Uterus (tissue), 4 donors: ENCODE results near the gene SUPT4H1. TPM values are rescaled to one million over a fixed set of nuclear protein-coding genes. Genes with fewer than 3 reads are reported as not detected.

Source experiments
- DNase-seq, 2 donors: peaks; one replicate each; pipeline ENCODE4 v3.0.0-alpha.2; 2019 to 2020
- H3K27ac ChIP-seq, 2 donors: fragments of 200-600 bp; sonication (generic); 1 replicate in 1 of 2; 2 replicates in 1 of 2; pipeline ENCODE4 v1.5.1; 2016 to 2018
- H3K27me3 ChIP-seq, 2 donors: fragments of 200-600 bp; sonication (generic); one replicate each; pipeline ENCODE4 v1.5.1; 2018 to 2019; ENCODE audit warnings: control low read depth in 1 of 2
- H3K36me3 ChIP-seq, 2 donors: fragments of 200-600 bp; sonication (generic); one replicate each; pipeline ENCODE4 v1.5.1; 2019; ENCODE audit warnings: control low read depth in 1 of 2
- H3K4me1 ChIP-seq, 2 donors: fragments of 200-600 bp; sonication (generic); one replicate each; pipeline ENCODE4 v1.5.1; 2018 to 2019; ENCODE audit warnings: control low read depth in 1 of 2
- H3K4me3 ChIP-seq, 2 donors: fragments of 200-600 bp; sonication (generic); 1 replicate in 1 of 2; 2 replicates in 1 of 2; pipeline ENCODE4 v1.5.1; 2018 to 2019; ENCODE audit warnings: mild to moderate bottlenecking in 1 of 2
- H3K9me3 ChIP-seq, 2 donors: fragments of 200-600 bp; sonication (generic); one replicate each; pipeline ENCODE4 v1.5.1; 2019; ENCODE audit warnings: control low read depth in 1 of 2
- POLR2A ChIP-seq, 2 donors: fragments of 450-650 bp; IDR thresholded peaks; one replicate each; pipeline ENCODE4 v1.6.1; 2016; ENCODE audit warnings: antibody characterized with exemption in 2 of 2, mild to moderate bottlenecking in 1 of 2, moderate library complexity in 1 of 2
- intact Hi-C: fragments of 100-400 bp; cut with DNase I; formaldehyde crosslinking; loops from one replicate; pipeline ENCODE4 v1.15.1; 2023; ENCODE audit warnings: low total_unique reads
- total RNA-seq, 4 donors: library from RNA; depleted of rRNA in 3 of 4; stranded (reverse); fragments of >200 nt in 3 of 4; gene quantifications; one replicate each; pipeline versions ENCODE4 v1.1.0 to v1.2.4, GENCODE V29; 2014 to 2023
- TF ChIP-seq, protein P1 (sequence below), 4 experiments: fragments of 200-600 bp in 2 of 4; fragments of 450-650 bp in 2 of 4; sonication (generic) in 2 of 4; IDR thresholded peaks; one replicate each; pipeline ENCODE4 v1.5.1; 2016 to 2019; ENCODE audit warnings: antibody characterized with exemption in 4 of 4, mild to moderate bottlenecking in 2 of 4, moderate library complexity in 1 of 4
- donor health status: DM: yes; HTN: yes; CAD: no.

Gene SUPT4H1
- total RNA-seq, 4 donors from 2014 or later: 31.1 to 267 (median 98.1) TPM

GRCh38 chr17:58337210-58337599, 14.8 kb downstream of the SUPT4H1 start:
- no peak overlapping the region for H3K4me3 ChIP-seq
- no peaks in the 10 kb centered on the region for H3K27me3 ChIP-seq
- no peak for DNase-seq
- intact Hi-C loops: no loop called here
- no peaks in the 10 kb centered on the region for H3K36me3 ChIP-seq
- no peaks in the 10 kb centered on the region for H3K9me3 ChIP-seq
- no peak for TF ChIP-seq POLR2A (IDR thresholded peaks at IDR 0.05)
- TF ChIP-seq, protein P1, sequence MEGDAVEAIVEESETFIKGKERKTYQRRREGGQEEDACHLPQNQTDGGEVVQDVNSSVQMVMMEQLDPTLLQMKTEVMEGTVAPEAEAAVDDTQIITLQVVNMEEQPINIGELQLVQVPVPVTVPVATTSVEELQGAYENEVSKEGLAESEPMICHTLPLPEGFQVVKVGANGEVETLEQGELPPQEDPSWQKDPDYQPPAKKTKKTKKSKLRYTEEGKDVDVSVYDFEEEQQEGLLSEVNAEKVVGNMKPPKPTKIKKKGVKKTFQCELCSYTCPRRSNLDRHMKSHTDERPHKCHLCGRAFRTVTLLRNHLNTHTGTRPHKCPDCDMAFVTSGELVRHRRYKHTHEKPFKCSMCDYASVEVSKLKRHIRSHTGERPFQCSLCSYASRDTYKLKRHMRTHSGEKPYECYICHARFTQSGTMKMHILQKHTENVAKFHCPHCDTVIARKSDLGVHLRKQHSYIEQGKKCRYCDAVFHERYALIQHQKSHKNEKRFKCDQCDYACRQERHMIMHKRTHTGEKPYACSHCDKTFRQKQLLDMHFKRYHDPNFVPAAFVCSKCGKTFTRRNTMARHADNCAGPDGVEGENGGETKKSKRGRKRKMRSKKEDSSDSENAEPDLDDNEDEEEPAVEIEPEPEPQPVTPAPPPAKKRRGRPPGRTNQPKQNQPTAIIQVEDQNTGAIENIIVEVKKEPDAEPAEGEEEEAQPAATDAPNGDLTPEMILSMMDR (IDR thresholded peaks at IDR 0.05): no peak
- peak overlapping the region; percentile 41 to 83 for H3K27ac ChIP-seq
- H3K4me1 ChIP-seq: no peaks in the 10 kb centered on the region

- Histone ChIP-seq H3K4me3 (no peak overlapping the region), H3K36me3 (no peaks in the 10 kb centered on the region), H3K4me1 (no peaks in the 10 kb centered on the region), H3K27me3 (no peaks in the 10 kb centered on the region), H3K27ac (peak overlapping the region in 1 of 2 donors; percentile 83), H3K9me3 (no peaks in the 10 kb centered on the region)
- intact Hi-C loops: no loop called here
- no peak for DNase-seq
- TF ChIP-seq, protein P1 (IDR thresholded peaks at IDR 0.05): no peak
- TF ChIP-seq POLR2A (IDR thresholded peaks at IDR 0.05): no peak
These were observed 15.4 kb downstream of the SUPT4H1 start for GRCh38 chr17:58336456-58337209.

- Histone ChIP-seq H3K36me3 (no peaks in the 10 kb centered on the region), H3K4me1 (no peaks in the 10 kb centered on the region), H3K27ac (peak overlapping the region in 1 of 2 donors; percentile 83), H3K27me3 (no peaks in the 10 kb centered on the region), H3K4me3 (no peak overlapping the region), H3K9me3 (no peaks in the 10 kb centered on the region)
- DNase-seq: no peak
- intact Hi-C loops: no loop called here
- TF ChIP-seq POLR2A (IDR thresholded peaks at IDR 0.05): no peak
- TF ChIP-seq, protein P1 (IDR thresholded peaks at IDR 0.05): no peak
These were observed 16.1 kb downstream of the SUPT4H1 start for GRCh38 chr17:58335779-58336455.

GRCh38 chr17:58335061-58335731, 16.8 kb downstream of the SUPT4H1 start:
- DNase-seq: no peak
- H3K4me3 ChIP-seq: no peak overlapping the region
- H3K27ac ChIP-seq: no peak overlapping the region
- intact Hi-C loops: no loop called here
- TF ChIP-seq, protein P1 (IDR thresholded peaks at IDR 0.05): no peak
- no peak for TF ChIP-seq POLR2A (IDR thresholded peaks at IDR 0.05)
- H3K4me1 ChIP-seq: no peaks in the 10 kb centered on the region
- H3K36me3 ChIP-seq: no peaks in the 10 kb centered on the region
- H3K9me3 ChIP-seq: no peaks in the 10 kb centered on the region
- H3K27me3 ChIP-seq: no peaks in the 10 kb centered on the region

DNA sequence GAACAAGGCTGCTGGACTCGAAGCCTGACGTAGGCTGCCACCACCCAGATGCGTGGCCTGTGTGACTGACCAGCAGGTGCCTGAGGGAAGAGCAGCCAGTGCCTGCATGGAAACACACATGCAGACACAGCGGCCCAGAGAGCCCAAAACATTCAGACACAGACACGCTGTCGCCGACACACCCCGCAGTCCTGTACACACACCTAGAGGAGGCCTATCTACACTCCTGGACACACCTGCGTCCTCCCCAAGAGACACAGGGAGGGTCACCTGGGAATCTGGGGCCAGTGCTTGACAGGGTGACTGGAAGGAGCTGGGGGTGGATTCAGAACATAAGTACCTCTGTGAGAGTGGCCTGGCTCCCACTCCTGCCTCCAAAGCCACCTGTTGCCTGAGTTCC, 17.3 kb downstream of the SUPT4H1 start:
- Histone ChIP-seq H3K27ac (no peak overlapping the region), H3K4me1 (no peaks in the 10 kb centered on the region), H3K9me3 (no peaks in the 10 kb centered on the region), H3K4me3 (no peak overlapping the region), H3K27me3 (no peaks in the 10 kb centered on the region), H3K36me3 (no peaks in the 10 kb centered on the region)
- intact Hi-C loops: no loop called here
- no peak for TF ChIP-seq POLR2A (IDR thresholded peaks at IDR 0.05)
- DNase-seq: no peak
